Heart right ventricle (tissue), 16 donors: ENCODE data around the gene STAT4. TPM values are rescaled to one million over a fixed set of nuclear protein-coding genes. Genes with fewer than 3 reads are reported as not detected.
A peak's percentile ranks its signal among the peaks of the same experiment; 100 is the strongest.

Source experiments
- ATAC-seq, 8 donors: fragments of 200-7000 bp; cut with Tn5 transposase; one replicate each; pipeline ENCODE4 v1.9.1; 2020; ENCODE audit warnings: mild to moderate bottlenecking in 8 of 8, moderate library complexity in 8 of 8, moderate number of reproducible peaks in 1 of 8
- DNase-seq, 2 donors: peaks; one replicate each; pipeline ENCODE4 v3.0.0-alpha.2; 2020
- H3K27ac ChIP-seq, 10 donors: fragments of 200-600 bp; sonication (generic) in 2 of 10; one replicate each; pipeline versions ENCODE4 v1.5.0 to v1.8.0; 2020 to 2022; ENCODE audit warnings: mild to moderate bottlenecking in 3 of 10
- H3K27me3 ChIP-seq, 7 donors: fragments of 200-600 bp; one replicate each; pipeline ENCODE4 v1.8.0; 2021 to 2022; ENCODE audit warnings: mild to moderate bottlenecking in 2 of 7
- H3K36me3 ChIP-seq, 9 donors: fragments of 200-600 bp; sonication (generic) in 1 of 9; one replicate each; pipeline versions ENCODE4 v1.5.0 to v1.8.0; 2020 to 2022; ENCODE audit warnings: mild to moderate bottlenecking in 2 of 9
- H3K4me1 ChIP-seq, 9 donors: fragments of 200-600 bp; sonication (generic) in 1 of 9; one replicate each; pipeline versions ENCODE4 v1.5.0 to v1.8.0; 2020 to 2022; ENCODE audit warnings: mild to moderate bottlenecking in 4 of 9
- H3K4me3 ChIP-seq, 10 donors: fragments of 200-600 bp; sonication (generic) in 2 of 10; one replicate each; pipeline versions ENCODE4 v1.5.0 to v1.8.0; 2020 to 2022; ENCODE audit warnings: mild to moderate bottlenecking in 7 of 10, moderate library complexity in 2 of 10
- H3K9me3 ChIP-seq, 11 donors: fragments of 200-600 bp in 10 of 11; sonication (generic) in 2 of 11; one replicate each; pipeline versions ENCODE4 v1.5.0 to v1.8.0; 2013 to 2022; ENCODE audit warnings: mild to moderate bottlenecking in 2 of 11, control low read depth in 1 of 11, moderate library complexity in 1 of 11
- WGBS, 2 donors: extraction: QIAGEN DNeasy Blood & Tissue Kit; methylation state at CpG; one replicate each; pipeline ENCODE4 v1.1.7; 2013; ENCODE audit warnings: inconsistent platforms in 1 of 2; 5-methylcytosine and 5-hydroxymethylcytosine counted together
- intact Hi-C, 10 donors: fragments of 100-400 bp; cut with DNase I; formaldehyde crosslinking; loops; one replicate each; pipeline versions ENCODE4 v1.11.1 to v1.14.2; 2022
- polyA plus RNA-seq, 2 donors: library from polyadenylated mRNA; stranded (reverse); fragments of 200-250 nt; gene quantifications; one replicate each; pipeline ENCODE4 v1.2.3, GENCODE V29; 2013
- total RNA-seq, 10 donors: library from RNA; stranded (reverse); fragmentation: NEBNext Ultra II Directional in 3 of 10; extraction: Animal tissue kit (Norgen Biotek cat#: 25700) in 3 of 10; gene quantifications; one replicate each; pipeline versions ENCODE4 v1.2.1 to v1.2.4, GENCODE V29; 2021 to 2023
- TF ChIP-seq, protein P1 (sequence below), 9 donors: fragments of 200-600 bp; sonication (generic) in 2 of 9; IDR thresholded peaks; one replicate each; pipeline versions ENCODE4 v1.5.0 to v1.8.0; 2021 to 2022; ENCODE audit warnings: antibody characterized with exemption in 9 of 9, mild to moderate bottlenecking in 5 of 9, moderate library complexity in 1 of 9
- donor health status: Arrhythmogenic right ventricular cardiomyopathy.
- donor health status: ischemic (EF 13 %, LVEDD 7.1; RV severe dilation, severe dysfunction).
- donor health status: healthy with polysubstance abuse.
- donor health status: DM: no; HTN: yes; CAD: no.
- donor health status: DM: no; HTN: no; CAD: no.
- donor health status: ischemic (EF 25% LVEDD 6.9; RV normal size, moderate dysfunction).
- donor health status: ischemic (EF 25% LVEDD 5.7; RV mildly dilated, moderate dysfunction).
- donor health status: healthy.
- donor health status: DM: yes; HTN: yes; CAD: no.
- donor health status: Ischemic cardiomyopathy.
- donor health status: ischemic (EF 35%, LVEDD 5.7; RV mildly dilated, moderate dysfunction).
- donor health status: nonischemic (EF 11% LVEDD 7.7; RV severe dilation, severe dysfunction).
- donor health status: DM: yes; HTN: yes; CAD: no.
- donor health status: PGD.
- donor health status: ischemic (EF 29% LVEDD 5.4; RV normal size, mild dysfunction).
- donor health status: nonischemic (EF 23%, LVEDD 6.1; RV moderate dilation, normal function).

The STAT4 gene
- total and polyA plus RNA-seq, 12 donors = 0.52 to 9.4 (median 2.2) TPM

DNA sequence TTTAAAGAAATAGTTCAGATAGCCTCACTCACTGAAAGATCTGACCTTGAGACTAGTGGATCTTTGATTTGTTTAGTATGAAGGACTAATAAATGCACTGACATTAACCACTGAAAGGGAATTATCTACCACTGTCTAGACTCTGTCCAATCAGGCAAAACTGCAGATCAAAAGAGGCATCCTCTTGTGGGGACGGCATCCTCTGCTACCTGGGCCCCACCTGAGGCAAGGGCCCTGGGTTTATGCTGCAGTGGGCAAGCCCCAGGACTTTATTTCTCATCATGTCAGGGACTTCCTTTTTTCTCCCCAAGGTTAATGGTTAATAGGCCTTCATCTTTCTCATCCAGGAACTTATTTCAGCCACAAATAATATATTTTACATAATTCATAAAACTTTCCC lies 169.1 kb downstream of the STAT4 start:
- TF ChIP-seq, protein P1, sequence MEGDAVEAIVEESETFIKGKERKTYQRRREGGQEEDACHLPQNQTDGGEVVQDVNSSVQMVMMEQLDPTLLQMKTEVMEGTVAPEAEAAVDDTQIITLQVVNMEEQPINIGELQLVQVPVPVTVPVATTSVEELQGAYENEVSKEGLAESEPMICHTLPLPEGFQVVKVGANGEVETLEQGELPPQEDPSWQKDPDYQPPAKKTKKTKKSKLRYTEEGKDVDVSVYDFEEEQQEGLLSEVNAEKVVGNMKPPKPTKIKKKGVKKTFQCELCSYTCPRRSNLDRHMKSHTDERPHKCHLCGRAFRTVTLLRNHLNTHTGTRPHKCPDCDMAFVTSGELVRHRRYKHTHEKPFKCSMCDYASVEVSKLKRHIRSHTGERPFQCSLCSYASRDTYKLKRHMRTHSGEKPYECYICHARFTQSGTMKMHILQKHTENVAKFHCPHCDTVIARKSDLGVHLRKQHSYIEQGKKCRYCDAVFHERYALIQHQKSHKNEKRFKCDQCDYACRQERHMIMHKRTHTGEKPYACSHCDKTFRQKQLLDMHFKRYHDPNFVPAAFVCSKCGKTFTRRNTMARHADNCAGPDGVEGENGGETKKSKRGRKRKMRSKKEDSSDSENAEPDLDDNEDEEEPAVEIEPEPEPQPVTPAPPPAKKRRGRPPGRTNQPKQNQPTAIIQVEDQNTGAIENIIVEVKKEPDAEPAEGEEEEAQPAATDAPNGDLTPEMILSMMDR (IDR thresholded peaks at IDR 0.05) = no peak
- intact Hi-C loops = no loop called here

DNA sequence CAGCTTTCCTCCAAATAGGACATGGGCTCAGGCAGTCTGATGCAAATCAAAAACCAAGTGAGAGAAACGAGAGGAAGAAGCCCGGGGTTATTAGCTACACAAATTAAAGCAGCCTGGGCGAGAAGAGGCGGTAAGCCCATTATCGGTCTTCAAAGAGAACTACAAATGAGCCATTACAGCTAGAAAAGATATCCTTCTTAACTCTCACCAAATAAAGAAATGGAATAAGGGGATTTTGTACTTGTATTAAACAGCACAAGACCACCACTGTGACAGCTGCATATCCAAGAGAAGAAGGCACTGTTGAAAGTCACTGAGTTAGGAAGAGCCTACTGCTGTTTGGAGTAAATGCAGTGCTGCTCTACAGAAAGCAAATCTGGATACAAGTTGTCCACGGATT lies 169.5 kb downstream of the STAT4 start:
- no peaks in the 10 kb centered on the region for H3K27me3 ChIP-seq
- H3K9me3 ChIP-seq = no peaks in the 10 kb centered on the region
- DNase-seq (no peak), ATAC-seq (no peak)
- intact Hi-C loops = no loop called here
- peak overlapping the region in 7 of 10 donors; percentile 64 to 88 (median 74) for H3K27ac ChIP-seq
- peaks cover 0 to 100% (median 77%) of the 10 kb centered on the region in 9 donors for H3K36me3 ChIP-seq
- H3K4me3 ChIP-seq = no peak overlapping the region
- WGBS, 2 donors = 89 to 91% methylated on average over 6 of the region's 6 CpGs
- TF ChIP-seq, protein P1 (IDR thresholded peaks at IDR 0.05) = no peak
- peaks cover 0 to 42% (median 32%) of the 10 kb centered on the region in 9 donors for H3K4me1 ChIP-seq

More for the DNA sequence above, 169.1 kb downstream of the STAT4 start:
- Histone ChIP-seq H3K4me1 (peaks cover 0 to 42% (median 32%) of the 10 kb centered on the region in 9 donors), H3K27ac (peak overlapping the region in 1 of 10 donors; percentile 66), H3K36me3 (peaks cover 0 to 100% (median 76%) of the 10 kb centered on the region in 9 donors), H3K4me3 (no peak overlapping the region), H3K9me3 (no peaks in the 10 kb centered on the region), H3K27me3 (no peaks in the 10 kb centered on the region)
- 93 to 94% methylated on average over 1 of the region's 1 CpG for WGBS, 2 donors
- ATAC-seq = no peak
- no peak for DNase-seq

DNA sequence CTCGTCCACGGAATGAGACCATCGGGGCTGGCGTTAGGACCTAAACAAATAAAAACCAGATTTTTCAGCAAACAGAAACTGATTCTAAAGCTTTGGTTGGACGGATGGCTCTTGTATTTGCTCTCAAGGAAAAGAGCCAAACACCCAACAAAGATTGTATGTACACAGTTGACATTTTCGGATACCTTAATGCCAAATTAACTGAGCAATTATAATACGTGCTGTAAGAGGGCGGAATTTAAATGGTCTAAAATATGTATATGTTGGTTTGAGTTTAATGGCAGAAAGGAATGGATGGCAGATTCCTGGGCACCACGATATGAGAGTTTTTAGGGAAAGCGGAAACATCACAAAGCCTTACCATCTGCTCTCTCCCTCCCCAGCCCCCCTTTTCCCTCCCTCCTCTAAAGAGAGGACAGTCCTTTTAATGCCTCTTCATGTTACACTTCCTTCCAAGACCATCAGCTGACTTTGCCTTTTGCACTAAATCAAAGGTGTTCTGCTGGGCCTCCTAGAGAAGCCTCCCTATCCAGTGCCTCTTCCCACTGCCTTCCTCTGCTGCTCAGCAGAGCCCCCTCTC lies 170.1 kb downstream of the STAT4 start:
- Histone ChIP-seq H3K4me1 (peaks cover 0 to 44% (median 32%) of the 10 kb centered on the region in 9 donors), H3K9me3 (no peaks in the 10 kb centered on the region), H3K36me3 (peaks cover 0 to 100% (median 76%) of the 10 kb centered on the region in 9 donors), H3K27ac (peak overlapping the region; percentile 37 to 88 (median 69)), H3K27me3 (no peaks in the 10 kb centered on the region), H3K4me3 (peak overlapping the region in 1 of 10 donors; percentile 14)
- TF ChIP-seq, protein P1 (IDR thresholded peaks at IDR 0.05) = no peak
- DNase-seq (no peak), ATAC-seq (peak in 1 of 8 donors; percentile 4)
- WGBS, 2 donors = 59 to 71% methylated on average over 10 of the region's 10 CpGs
- intact Hi-C loops = no loop called here

DNA sequence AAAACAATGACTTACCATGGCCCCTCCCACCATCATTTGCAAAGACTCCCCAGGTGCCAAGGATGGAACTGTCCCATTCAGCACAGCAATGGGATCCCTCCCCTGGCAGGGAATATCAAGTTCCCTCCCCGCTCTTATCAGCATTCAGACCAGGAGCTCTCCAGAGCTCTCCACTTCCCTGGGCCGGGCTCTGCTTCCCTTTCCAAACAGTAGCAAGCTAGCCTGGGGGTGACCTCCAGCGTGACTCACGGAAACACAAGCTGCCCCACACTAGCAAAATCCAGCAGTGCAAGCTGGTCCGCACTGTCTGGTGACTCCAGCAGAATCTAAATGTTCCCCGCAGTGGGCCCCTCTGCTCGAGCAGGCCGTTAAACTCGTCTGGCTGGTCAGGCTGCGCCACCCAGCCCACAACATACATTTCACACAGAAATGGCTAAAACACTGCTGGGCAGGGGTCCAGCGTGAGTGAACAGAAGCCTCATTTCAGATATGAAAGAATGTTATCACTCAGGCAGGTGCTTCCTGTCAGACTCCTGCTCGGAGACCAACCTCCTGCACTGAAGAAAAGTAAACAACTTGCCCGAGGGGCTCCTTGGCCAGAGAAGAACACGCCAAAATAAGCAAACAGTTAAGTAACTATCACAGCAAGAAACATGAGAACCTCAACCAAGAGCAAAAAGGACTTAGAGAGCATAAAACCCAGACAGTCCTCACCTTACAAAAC lies 170.7 kb downstream of the STAT4 start:
- 13 to 17% methylated on average over 14 of the region's 14 CpGs for WGBS, 2 donors
- H3K27me3 ChIP-seq = no peaks in the 10 kb centered on the region
- H3K9me3 ChIP-seq = no peaks in the 10 kb centered on the region
- H3K27ac ChIP-seq = peak overlapping the region; percentile 37 to 88 (median 69)
- ATAC-seq = peak; percentile 85 to 97 (median 94)
- peak; percentile 78 to 83 for DNase-seq
- H3K4me3 ChIP-seq = peak overlapping the region in 3 of 10 donors; percentile 6 to 26 (median 14)
- peaks cover 0 to 50% (median 29%) of the 10 kb centered on the region in 9 donors for H3K4me1 ChIP-seq
- H3K36me3 ChIP-seq = peaks cover 0 to 100% (median 78%) of the 10 kb centered on the region in 9 donors
- TF ChIP-seq, protein P1 (IDR thresholded peaks at IDR 0.05) = peak in 1 of 9 donors; percentile 20
- intact Hi-C loops = loop anchor here in 1 of 10 donors (10.0 kb wide), 1 partner anchor 95 kb away; the partner anchor contains the start of gene GLS

Other genes with a start within 250 kb of the STAT4 start
- gene STAT1, start 136.8 kb downstream of the STAT4 start, total RNA-seq = 100 to 1,000 TPM in 1 of 10 donors, 10 to 100 TPM in 9; 35.9 to 438 (median 52.4) TPM
- gene STAT1, start 136.8 kb downstream of the STAT4 start, polyA plus RNA-seq = 10 to 100 TPM in 1 of 2 donors, 1 to 10 TPM in 1; 8.9 to 14.6 TPM
- gene MYO1B, start 94.4 kb upstream of the STAT4 start, total RNA-seq = 10 to 100 TPM in 9 of 10 donors, 1 to 10 TPM in 1; 8.7 to 32.4 (median 15.9) TPM
- 10 to 100 TPM in 1 of 2 donors, 1 to 10 TPM in 1; 8.7 to 13.8 TPM for gene MYO1B, start 94.4 kb upstream of the STAT4 start, polyA plus RNA-seq